B cell (primary cell): ENCODE data around the gene TMPRSS5. TPM values are rescaled to one million over a fixed set of nuclear protein-coding genes. Genes with fewer than 3 reads are reported as not detected.

ENCODE experiments used
- ATAC-seq: fragments of 200-7000 bp; cut with Tn5 transposase; one replicate; pipeline ENCODE4 v1.10.0; 2021; ENCODE audit warnings: low read depth, mild to moderate bottlenecking, moderate number of reproducible peaks, moderate library complexity
- CTCF ChIA-PET: fragments of 350-600 bp; sonication (Branson Sonifier 250); formaldehyde crosslinking; loops from one replicate; lab custom pipeline; 2021; ENCODE audit warnings: antibody characterized with exemption, inconsistent platforms; lab: Charles Lee
- POLR2A ChIA-PET: fragments of 350-600 bp; sonication (Branson Sonifier 250); formaldehyde crosslinking; loops from one replicate; lab custom pipeline; 2021; ENCODE audit warnings: antibody characterized with exemption; lab: Charles Lee
- DNase-seq: peaks from one replicate; pipeline ENCODE4 v3.0.0; 2013
- H2AFZ ChIP-seq: 2 replicates; pipeline ENCODE4 v1.6.1; 2012; ENCODE audit warnings: mild to moderate bottlenecking, low read depth, low read length; ENCODE audit not compliant: insufficient read depth, poor library complexity, severe bottlenecking
- H3K27ac ChIP-seq, 2 donors: 1 replicate in 1 of 2; 2 replicates in 1 of 2; pipeline ENCODE4 v1.5.1; 2012 to 2013; ENCODE audit warnings: low read length in 2 of 2, mild to moderate bottlenecking in 2 of 2, moderate library complexity in 1 of 2
- H3K27me3 ChIP-seq, 4 experiments: fragments of 200-600 bp in 1 of 4; sonication (generic) in 1 of 4; replicated peaks in 1 of 4; 1 replicate in 2 of 4; 2 replicates in 2 of 4; pipeline versions ENCODE4 v1.6.1 to v1.7.0; 2013 to 2016; ENCODE audit warnings: low read length in 3 of 4, mild to moderate bottlenecking in 2 of 4, mixed read lengths in 1 of 4, moderate library complexity in 1 of 4; ENCODE audit not compliant: insufficient read depth in 4 of 4, control insufficient read depth in 3 of 4; ENCODE audit errors: control extremely low read depth in 1 of 4
- H3K36me3 ChIP-seq, 2 experiments: replicated peaks in 1 of 2; 1 replicate in 1 of 2; 2 replicates in 1 of 2; pipeline versions ENCODE4 v1.6.1 to v1.7.1; 2013; ENCODE audit warnings: low read length in 1 of 2; ENCODE audit not compliant: insufficient read depth in 2 of 2, control insufficient read depth in 1 of 2; ENCODE audit errors: control extremely low read depth in 1 of 2, extremely low read depth in 1 of 2
- H3K4me1 ChIP-seq, 2 donors: fragments of 200-600 bp in 1 of 2; sonication (generic) in 1 of 2; 1 replicate in 1 of 2; 2 replicates in 1 of 2; pipeline versions ENCODE4 v1.5.1 to v1.6.1; 2013 to 2017; ENCODE audit warnings: low read length in 2 of 2; ENCODE audit not compliant: control insufficient read depth in 2 of 2, insufficient read depth in 2 of 2
- H3K4me2 ChIP-seq: replicated peaks from 2 replicates; pipeline ENCODE3; 2012; ENCODE audit warnings: mild to moderate bottlenecking, low read depth, low read length; ENCODE audit not compliant: poor library complexity, severe bottlenecking
- H3K4me3 ChIP-seq, 5 experiments: fragments of 200-600 bp in 1 of 5; sonication (generic) in 1 of 5; 1 replicate in 3 of 5; 2 replicates in 2 of 5; pipeline versions ENCODE4 v1.5.1 to v1.7.0; 2011 to 2016; ENCODE audit warnings: low read length in 4 of 5, mild to moderate bottlenecking in 4 of 5, low read depth in 2 of 5, control low read depth in 1 of 5, moderate library complexity in 1 of 5; ENCODE audit not compliant: insufficient read depth in 1 of 5; ENCODE audit errors: control extremely low read depth in 1 of 5, extremely low read depth in 1 of 5
- H3K79me2 ChIP-seq: fragments of 200-600 bp; sonication (generic); one replicate; pipeline ENCODE4 v1.6.0; 2016; ENCODE audit warnings: low read length; ENCODE audit not compliant: control insufficient read depth, insufficient read depth
- H3K9ac ChIP-seq: fragments of 200-600 bp; sonication (generic); 2 replicates; pipeline ENCODE4 v1.6.1; 2017; ENCODE audit warnings: mild to moderate bottlenecking, low read length, moderate library complexity
- H3K9me3 ChIP-seq, 3 donors: one replicate each; pipeline versions ENCODE4 v1.6.1 to v1.7.1; 2013; ENCODE audit warnings: low read length in 2 of 3; ENCODE audit not compliant: control insufficient read depth in 2 of 3, insufficient read depth in 1 of 3; ENCODE audit errors: control extremely low read depth in 1 of 3
- H4K20me1 ChIP-seq: 2 replicates; pipeline ENCODE4 v1.6.0; 2012; ENCODE audit warnings: mild to moderate bottlenecking, low read length; ENCODE audit not compliant: insufficient read depth, control insufficient read depth, poor library complexity, severe bottlenecking
- H3K27ac Mint-ChIP-seq: one replicate; pipeline ENCODE4 v1.8.0; 2021; ENCODE audit warnings: mixed read lengths
- H3K27me3 Mint-ChIP-seq: one replicate; pipeline ENCODE4 v1.8.0; 2021; ENCODE audit warnings: mixed read lengths
- H3K4me1 Mint-ChIP-seq: one replicate; pipeline ENCODE4 v1.8.0; 2021; ENCODE audit warnings: mixed read lengths
- H3K4me3 Mint-ChIP-seq: one replicate; pipeline ENCODE4 v1.8.0; 2021; ENCODE audit warnings: mixed read lengths
- H3K9me3 Mint-ChIP-seq: one replicate; pipeline ENCODE4 v1.8.0; 2022; ENCODE audit warnings: mixed read lengths; ENCODE audit not compliant: insufficient read depth
- CTCF ChIP-seq: fragments of 200-600 bp; IDR thresholded peaks from one replicate; pipeline ENCODE4 v1.8.0; 2022; ENCODE audit warnings: antibody characterized with exemption, mild to moderate bottlenecking
- EZH2 ChIP-seq: IDR thresholded peaks from 2 replicates; pipeline ENCODE4 v1.6.1; 2012; ENCODE audit warnings: borderline replicate concordance, low read depth, mild to moderate bottlenecking, moderate library complexity, low read length; ENCODE audit not compliant: insufficient read depth, poor library complexity, severe bottlenecking
- WGBS: methylation state at CpG from one replicate; pipeline ENCODE4 v1.1.5; 2013; ENCODE audit warnings: missing lambda C conversion rate; ENCODE audit not compliant: insufficient coverage; 5-methylcytosine and 5-hydroxymethylcytosine counted together
- intact Hi-C: fragments of 100-400 bp; cut with micrococcal nuclease; formaldehyde crosslinking; loops from one replicate; pipeline ENCODE4 v1.10.0; 2022
- polyA plus RNA-seq: library from polyadenylated mRNA; depleted of rRNA; stranded (reverse); fragments of >200 nt; gene quantifications from 2 replicates; pipeline ENCODE4 v1.2.3, GENCODE V29; 2012
- total RNA-seq, 2 donors: library from RNA; stranded (reverse); fragments of 120-200 nt in 1 of 2; gene quantifications; 1 replicate in 1 of 2; 2 replicates in 1 of 2; pipeline versions ENCODE4 v1.2.3 to v1.2.4, GENCODE V29; 2013 to 2022

TMPRSS5 gene
- total and polyA plus RNA-seq, 2 donors (not counting 1 experiment from before 2014, with no cell fraction given): 0.74 to 0.86 TPM

GRCh38 chr11:113725407-113725806, 19.3 kb upstream of the TMPRSS5 start:
- Histone ChIP-seq H3K27me3 (no peaks in the 10 kb centered on the region), H3K36me3 (no peaks in the 10 kb centered on the region), H3K4me2 (no peak overlapping the region), H3K9me3 (no peaks in the 10 kb centered on the region), H4K20me1 (no peaks in the 10 kb centered on the region), H2AFZ (no peak overlapping the region), H3K9ac (no peak overlapping the region), H3K27ac (no peak overlapping the region), H3K4me3 (no peak overlapping the region), H3K79me2 (no peaks in the 10 kb centered on the region), H3K4me1 (no peaks in the 10 kb centered on the region)
- 95% methylated on average over 3 of the region's 5 CpGs for WGBS
- POLR2A ChIA-PET: no interaction called here
- no peak for DNase-seq
- intact Hi-C loops: no loop called here
- ATAC-seq: no peak
- CTCF ChIA-PET: interaction anchor here (0.6 kb wide), 1 partner anchor 576 kb away, joined by 3 read pairs; no protein-coding TSS in a partner anchor
- Mint-ChIP-seq H3K27ac (no peak overlapping the region), H3K4me1 (no peaks in the 10 kb centered on the region), H3K27me3 (no peaks in the 10 kb centered on the region), H3K4me3 (no peak overlapping the region), H3K9me3 (no peaks in the 10 kb centered on the region)
- TF ChIP-seq EZH2: no peak
- no peak for TF ChIP-seq CTCF

- POLR2A ChIA-PET: no interaction called here
- DNase-seq: no peak
- no peak overlapping the region for H3K27ac ChIP-seq
- TF ChIP-seq CTCF: no peak
- no peak for TF ChIP-seq EZH2
- Mint-ChIP-seq H3K4me3 (no peak overlapping the region), H3K27me3 (no peaks in the 10 kb centered on the region), H3K4me1 (no peaks in the 10 kb centered on the region), H3K9me3 (no peaks in the 10 kb centered on the region), H3K27ac (no peak overlapping the region)
- CTCF ChIA-PET: no interaction called here
- no peak overlapping the region for H2AFZ ChIP-seq
- WGBS: no CpG with 5 or more reads among the region's 3 CpGs
- H3K4me2 ChIP-seq: no peak overlapping the region
- no peaks in the 10 kb centered on the region for H3K27me3 ChIP-seq
- intact Hi-C loops: no loop called here
- no peaks in the 10 kb centered on the region for H3K4me1 ChIP-seq
- H4K20me1 ChIP-seq: no peaks in the 10 kb centered on the region
- H3K36me3 ChIP-seq: no peaks in the 10 kb centered on the region
- ATAC-seq: no peak
- H3K9me3 ChIP-seq: no peaks in the 10 kb centered on the region
- no peak overlapping the region for H3K4me3 ChIP-seq
- no peak overlapping the region for H3K9ac ChIP-seq
- no peaks in the 10 kb centered on the region for H3K79me2 ChIP-seq
Measured at GRCh38 chr11:113724778-113725177, 18.7 kb upstream of the TMPRSS5 start.
